Adipose tissue (tissue), 3 donors: Measurements from ENCODE around the gene POMGNT2. TPM values are rescaled to one million over a fixed set of nuclear protein-coding genes. Genes with fewer than 3 reads are reported as not detected.
"Not testable (repeated sequence)": the region's sequence is repeated elsewhere in the genome, so short reads cannot be mapped to it uniquely, and the experiment has no call there.

Experiments used
- H3K27ac ChIP-seq: one replicate; pipeline ENCODE4 v1.5.1; 2013; ENCODE audit warnings: low read depth, low read length
- WGBS, 3 donors: extraction: QIAGEN DNeasy Blood & Tissue Kit; methylation state at CpG; one replicate each; pipeline ENCODE4 v1.1.7; 2013; 5-methylcytosine and 5-hydroxymethylcytosine counted together
- polyA plus RNA-seq, 3 donors: library from polyadenylated mRNA; stranded (reverse); fragments of 200-250 nt; gene quantifications; one replicate each; pipeline ENCODE4 v1.2.3, GENCODE V29; 2013
- donor health status: healthy with polysubstance abuse.
- donor health status: Bipolar disorder and iron deficiency.
- donor health status: healthy.

POMGNT2 gene
- polyA plus RNA-seq, 3 donors: 7.8 to 11.4 (median 11.3) TPM

DNA sequence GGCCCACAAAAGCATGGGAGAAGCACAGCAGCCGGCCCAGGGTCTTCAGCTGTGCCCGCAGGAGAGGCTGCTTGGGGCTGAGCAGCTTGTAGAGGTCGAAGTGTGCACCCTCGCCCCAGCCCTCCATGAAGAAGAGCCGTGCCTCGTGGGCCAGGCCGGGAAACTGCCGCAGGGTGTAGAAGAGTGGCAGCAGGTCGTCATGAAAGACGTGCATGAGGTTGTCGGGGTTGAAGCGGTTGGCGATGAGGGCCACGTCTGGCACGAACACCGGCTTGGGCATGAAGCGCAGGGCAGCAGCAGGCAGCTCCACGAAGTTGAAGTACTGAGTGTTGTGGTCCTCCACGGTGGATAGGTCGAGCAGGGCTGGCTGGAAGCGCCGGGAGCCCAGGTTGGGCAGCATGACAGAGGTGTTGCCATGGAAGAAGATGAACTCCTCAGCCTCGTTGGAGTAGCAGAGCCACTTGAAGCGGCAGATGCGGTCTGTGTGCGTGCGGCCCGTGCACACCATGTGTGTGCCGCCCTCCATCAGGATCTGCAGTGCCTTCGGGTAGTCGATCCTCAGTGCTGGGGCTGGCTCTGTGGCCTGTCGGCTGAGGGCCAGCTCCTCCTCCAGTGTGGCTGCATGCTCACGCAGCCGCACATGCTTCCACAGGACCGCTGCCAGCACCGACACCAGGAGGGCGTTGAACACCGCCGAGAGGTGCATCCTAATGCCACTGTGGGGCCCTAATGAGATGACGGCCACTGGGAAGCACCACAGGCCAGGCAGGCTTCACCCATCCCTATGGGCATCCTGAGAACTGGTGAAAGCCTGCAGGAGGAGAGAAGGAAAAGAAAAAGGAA, 24.9 kb downstream of the POMGNT2 start:
- 97 to 98% (median 97%) methylated on average over 40 of the region's 40 CpGs for WGBS, 3 donors

DNA sequence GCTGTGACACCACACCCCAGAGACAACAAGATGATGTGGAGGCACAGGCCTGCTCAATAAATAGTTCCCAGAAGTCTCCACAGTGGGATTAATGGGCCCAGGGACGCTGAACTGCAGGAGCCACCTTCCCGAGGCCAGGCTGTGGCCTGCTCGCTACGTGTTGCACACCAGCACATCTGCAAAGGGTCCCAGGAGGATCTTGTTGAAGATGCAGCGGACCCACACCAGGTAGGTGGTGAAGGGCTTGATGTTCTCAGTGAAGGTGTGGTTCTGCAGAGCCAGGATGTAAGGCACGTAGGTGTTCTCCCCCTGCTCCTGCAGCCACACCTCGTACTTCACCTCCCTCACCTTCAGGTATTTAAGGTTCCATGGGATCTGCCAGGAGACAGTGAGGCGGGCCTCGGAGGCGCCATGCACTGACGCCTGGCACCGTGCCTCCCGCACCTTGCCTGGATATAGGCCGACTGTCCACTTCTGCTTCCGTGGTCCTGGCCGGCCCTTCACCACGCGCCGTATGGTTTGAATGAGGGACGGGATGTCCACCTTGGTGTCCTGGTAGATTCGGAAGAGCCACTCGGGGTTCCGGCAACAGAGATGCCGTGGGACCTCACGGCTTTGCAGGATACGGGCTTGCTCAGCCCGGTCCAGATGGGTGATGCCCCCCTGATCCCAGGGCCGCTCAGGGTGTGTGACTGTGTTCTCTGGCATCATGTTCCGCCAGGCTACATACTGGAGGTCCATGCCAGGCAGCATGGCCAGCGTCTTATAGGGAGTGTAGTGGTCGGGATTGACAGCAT, 26.1 kb downstream of the POMGNT2 start:
- WGBS, 3 donors: 94 to 95% (median 95%) methylated on average over 31 of the region's 31 CpGs
- H3K27ac ChIP-seq: no peak overlapping the region

More for the DNA sequence above, 24.9 kb downstream of the POMGNT2 start:
- H3K27ac ChIP-seq: no peak overlapping the region

DNA sequence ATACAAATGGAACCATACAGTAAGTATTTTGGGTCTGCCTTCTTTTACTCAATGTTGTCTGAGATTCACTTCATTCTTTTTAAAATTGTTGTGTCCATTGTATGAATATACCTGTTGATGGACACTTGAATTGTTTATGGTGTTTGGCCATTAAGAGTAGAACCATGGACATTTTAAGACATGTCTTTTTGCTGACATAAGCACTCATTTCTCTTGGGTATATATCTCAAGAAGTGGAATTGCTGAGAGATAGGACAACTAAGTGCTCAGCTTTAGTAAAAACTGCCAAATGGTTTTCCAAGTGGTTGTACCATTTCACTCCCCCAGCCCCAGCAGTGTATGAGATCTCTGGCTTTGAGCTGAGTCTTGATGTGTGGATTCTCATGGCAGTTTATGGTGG, 28.2 kb downstream of the POMGNT2 start:
- no peak overlapping the region for H3K27ac ChIP-seq

DNA sequence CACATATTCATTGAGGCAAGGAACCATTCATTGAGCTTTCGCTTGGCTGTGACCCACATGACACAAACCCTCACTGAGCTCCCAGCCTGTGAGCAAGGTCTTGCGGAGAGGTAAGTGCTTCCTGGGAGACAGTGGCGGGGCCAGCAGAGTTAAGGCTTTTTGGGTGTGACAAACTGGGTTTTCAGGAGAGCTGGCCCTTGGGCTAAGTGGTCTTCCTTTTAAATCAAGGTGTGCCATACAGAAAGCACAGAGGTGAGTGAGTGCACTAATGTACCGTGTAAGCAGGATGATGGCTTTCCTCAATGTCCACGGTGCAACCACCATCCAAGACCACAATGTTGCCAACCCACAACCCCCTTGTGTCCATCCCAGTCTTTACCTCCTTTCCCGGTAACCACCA, 28.6 kb downstream of the POMGNT2 start:
- WGBS, 3 donors: 95 to 97% (median 96%) methylated on average over 6 of the region's 6 CpGs
- H3K27ac ChIP-seq: no peak overlapping the region

DNA sequence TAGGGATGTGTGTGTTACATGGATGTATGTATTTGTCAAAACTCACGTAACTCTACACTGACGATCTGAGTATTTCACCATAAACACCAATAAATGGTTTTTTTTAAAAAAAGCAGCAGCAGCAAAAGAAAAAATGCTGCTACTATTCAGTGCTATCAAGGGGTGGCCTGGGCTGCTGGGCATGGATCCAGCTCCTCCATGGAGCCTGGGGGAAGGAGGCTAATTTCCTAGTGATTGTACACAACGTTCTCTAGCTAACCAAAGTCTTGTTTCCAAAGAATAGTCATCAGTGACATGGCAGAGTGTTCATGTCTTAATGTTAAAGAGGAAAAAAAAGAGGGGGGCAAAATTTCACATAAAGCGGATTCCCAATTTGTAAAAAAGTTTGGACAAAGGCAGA, 29.0 kb downstream of the POMGNT2 start:
- H3K27ac ChIP-seq: no peak overlapping the region
- 79 to 83% (median 81%) methylated on average over 4 of the region's 4 CpGs for WGBS, 3 donors

DNA sequence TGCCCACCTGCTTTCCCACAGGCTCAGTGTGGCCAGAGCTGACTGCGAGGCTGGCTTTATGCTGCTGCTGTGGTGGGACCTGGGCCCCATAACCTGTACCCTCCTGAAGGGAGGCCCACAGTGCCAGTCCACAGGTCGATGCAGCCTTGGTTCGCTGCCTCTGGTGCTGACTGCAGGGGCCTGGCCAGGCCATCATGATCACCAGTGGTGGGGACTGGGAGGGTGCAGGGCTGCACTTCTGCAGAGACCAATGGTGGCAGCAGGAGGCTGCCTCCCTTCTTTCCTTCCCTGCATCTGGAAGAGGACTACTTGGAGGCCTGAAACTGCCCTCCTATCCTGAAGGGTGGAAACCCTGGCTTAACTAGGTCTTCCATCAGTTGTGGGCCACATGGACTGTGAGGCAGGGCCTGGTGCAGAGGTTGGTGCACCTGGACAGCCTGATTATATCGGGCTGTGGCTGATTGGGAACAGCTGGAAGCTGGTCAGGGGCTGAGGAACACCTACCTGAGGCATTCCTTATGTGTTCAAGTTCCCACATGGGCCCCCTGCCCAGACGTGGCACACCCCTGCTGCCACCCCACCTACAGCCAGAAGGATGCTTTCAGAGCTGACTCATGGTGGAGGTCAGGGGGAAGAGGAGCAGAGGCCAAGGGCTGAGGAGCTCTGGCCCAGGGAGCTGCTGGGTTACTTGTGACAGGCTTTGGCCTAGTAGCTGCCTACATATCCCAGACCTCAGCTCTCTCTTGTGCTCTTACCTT, 29.8 kb downstream of the POMGNT2 start:
- 70 to 86% (median 71%) methylated on average over 5 of the region's 5 CpGs for WGBS, 3 donors
- no peak overlapping the region for H3K27ac ChIP-seq

DNA sequence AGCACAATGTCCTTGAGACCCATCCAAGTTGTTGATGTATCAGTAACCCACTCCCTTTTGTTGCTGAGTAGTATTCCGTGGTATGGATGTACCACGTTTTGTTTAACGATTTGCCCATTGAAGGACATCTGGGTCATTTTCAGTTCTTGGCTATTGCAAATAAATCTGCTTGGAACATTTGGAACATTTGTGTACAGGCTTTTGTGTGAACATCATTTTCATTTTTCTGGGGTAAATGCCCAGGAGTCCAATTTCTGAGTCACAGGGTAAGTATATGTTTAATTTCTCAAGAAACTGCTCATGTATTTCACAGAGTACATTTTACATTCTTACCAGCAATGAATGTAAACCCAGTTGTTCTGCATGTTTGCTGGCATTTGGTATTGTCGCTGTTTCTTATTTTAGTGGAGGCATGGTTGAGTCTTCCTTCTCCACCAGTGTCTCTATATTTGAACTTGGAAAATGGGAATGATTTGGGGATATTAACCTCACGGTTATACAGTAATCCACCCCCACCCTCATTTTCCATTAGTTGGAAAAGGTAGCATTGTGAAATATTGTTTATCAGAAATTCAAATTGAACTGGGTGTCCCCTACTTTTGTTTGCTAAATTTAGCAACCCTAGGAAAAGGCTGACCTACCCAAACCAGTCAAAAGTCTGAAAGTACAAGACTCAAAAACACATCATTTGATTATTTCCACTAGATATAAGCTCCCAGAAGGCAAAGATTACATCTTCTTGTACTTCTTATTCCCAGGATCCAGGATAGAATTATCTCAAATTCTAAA, 30.8 kb downstream of the POMGNT2 start:
- no peak overlapping the region for H3K27ac ChIP-seq
- 87 to 92% (median 88%) methylated on average over 5 of the region's 5 CpGs for WGBS, 3 donors

DNA sequence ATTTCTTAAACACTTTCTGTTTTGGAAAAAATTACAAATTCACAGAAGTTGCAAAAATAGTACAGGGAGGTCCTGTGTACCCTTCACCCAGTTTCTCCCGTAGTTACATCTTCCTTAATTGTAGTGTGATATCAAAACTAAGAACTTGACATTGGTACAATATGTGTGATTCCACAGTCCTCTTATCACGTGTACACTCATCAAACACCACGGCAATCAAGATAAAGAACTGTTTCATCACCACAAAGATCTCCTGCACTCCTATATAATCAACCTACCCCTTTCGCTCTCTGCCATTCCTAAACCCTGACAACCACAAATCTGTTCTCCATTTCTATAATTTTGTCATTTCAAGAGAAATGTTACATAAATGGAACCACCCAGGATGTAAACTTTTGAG, 31.4 kb downstream of the POMGNT2 start:
- no peak overlapping the region for H3K27ac ChIP-seq
- WGBS, 3 donors: 65 to 74% (median 68%) methylated on average over 4 of the region's 4 CpGs

DNA sequence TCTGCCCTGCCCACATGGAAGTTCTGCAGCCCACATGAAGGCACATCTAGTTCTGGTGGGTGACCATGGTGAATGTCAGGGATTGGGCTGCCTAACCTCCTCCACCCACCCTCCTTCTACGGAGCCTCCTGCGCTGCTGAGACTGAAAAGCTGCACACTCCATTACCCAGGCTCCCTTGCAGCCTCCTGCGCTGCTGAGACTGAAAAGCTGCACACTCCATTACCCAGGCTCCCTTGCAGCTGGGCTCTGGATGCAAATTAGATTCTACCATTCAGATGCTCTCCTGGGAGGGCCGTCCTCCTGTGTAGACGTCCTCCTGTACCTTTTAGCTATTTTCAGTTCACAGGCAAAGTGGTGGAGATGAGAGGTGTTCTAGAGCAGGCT, 32.1 kb downstream of the POMGNT2 start:
- 80 to 85% (median 83%) methylated on average over 5 of the region's 5 CpGs for WGBS, 3 donors
- no peak overlapping the region for H3K27ac ChIP-seq

DNA sequence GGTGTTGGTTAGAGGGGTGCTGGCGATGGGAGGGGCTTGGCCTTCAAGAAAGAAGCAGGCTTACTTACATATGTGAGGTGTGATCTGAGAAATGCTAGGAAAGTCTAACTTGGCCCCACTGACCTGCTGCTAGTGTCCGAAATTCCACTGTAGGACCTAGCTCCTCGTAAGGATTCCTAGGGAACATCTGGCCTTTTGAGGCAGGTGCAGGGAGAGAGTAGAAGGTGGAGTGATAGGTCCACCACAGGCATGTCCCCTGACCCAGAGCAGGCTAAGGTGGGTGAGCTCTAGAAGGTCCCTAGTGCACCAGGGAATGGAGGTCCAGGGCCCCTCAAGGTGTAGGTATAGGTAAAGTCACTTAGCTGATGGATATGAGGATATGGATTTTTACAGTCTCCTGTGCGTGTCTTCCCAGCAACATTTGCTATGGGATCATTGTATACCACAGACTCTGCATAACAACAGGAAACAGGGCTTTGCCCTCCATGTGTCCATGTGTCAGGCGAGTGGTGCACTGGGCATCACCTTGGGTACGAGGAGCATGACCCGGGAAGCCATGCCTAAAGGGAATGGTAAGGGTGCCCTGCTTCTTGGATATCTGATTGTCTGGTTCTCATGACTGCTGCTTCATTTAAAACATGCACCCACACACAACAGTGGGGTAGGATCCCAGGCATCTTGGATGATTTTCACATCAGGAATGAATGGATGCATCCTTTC, 32.6 kb downstream of the POMGNT2 start:
- H3K27ac ChIP-seq: no peak overlapping the region
- 86 to 92% (median 90%) methylated on average over 7 of the region's 7 CpGs for WGBS, 3 donors

DNA sequence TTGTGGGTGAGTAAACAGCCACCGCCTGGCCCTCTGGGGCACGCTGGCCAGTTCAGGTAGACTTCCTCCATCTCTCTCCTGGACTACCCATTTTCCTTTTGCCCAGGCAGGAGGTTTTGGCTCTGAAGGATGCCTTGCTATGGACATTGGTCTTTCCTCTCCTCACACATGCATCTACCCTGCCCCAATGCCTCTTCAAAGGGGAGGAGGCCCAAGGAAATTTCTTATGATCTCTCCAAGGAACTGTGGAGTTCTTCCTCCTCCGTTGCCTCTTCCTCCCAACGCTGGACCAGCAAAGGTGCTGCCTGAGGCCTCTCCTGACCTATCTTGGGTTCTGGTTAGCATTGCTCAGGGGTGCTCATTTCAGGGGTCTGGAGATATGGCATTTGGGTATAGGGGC, 33.5 kb downstream of the POMGNT2 start:
- no peak overlapping the region for H3K27ac ChIP-seq
- 87 to 90% (median 89%) methylated on average over 4 of the region's 4 CpGs for WGBS, 3 donors

DNA sequence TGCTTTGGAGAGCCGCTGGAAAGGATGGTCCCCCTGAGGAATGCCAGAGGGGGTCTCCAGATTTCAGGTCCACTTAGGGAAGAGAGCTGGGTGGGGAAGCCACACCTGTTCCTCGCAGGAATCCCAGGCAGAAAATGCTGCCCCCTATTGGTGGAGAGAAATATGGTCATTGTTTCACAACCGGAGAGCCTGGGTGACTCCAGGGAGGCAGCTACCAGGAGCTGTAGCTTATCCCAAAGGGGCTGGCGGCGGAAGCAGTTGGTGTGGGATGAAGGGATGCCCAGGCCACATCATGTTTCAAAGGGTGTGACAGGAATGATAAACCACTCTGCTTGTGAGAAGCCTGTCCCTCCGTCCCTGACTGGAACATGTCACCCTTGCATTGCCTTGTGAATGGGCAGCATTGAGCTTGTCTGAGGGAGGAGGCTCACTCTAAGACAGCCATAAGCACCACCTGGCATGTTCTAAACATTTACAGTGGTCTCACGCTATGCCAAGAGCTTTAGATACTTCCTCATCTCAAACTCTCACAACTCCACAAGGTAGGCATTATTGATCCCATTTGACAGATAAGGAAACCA, 34.5 kb downstream of the POMGNT2 start:
- no peak overlapping the region for H3K27ac ChIP-seq
- 60 to 68% (median 65%) methylated on average over 7 of the region's 7 CpGs for WGBS, 3 donors

DNA sequence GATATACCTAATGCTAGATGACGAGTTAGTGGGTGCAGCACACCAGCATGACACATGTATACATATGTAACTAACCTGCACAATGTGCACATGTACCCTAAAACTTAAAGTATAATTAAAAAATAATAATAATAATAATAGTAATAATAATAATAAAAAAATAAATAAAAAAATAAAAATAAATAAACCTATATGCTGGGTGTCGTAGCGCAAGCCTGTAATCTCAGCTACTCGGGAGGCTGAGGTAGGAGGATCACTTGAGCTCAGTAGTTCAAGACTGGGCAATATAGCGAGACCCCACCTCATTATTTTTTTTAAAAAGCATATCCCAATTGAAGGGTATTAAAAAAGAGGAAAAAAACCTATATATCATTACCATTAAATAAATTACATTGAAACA, 35.2 kb downstream of the POMGNT2 start:
- H3K27ac ChIP-seq: not testable (repeated sequence)
- 96 to 99% (median 98%) methylated on average over 4 of the region's 5 CpGs for WGBS, 3 donors

DNA sequence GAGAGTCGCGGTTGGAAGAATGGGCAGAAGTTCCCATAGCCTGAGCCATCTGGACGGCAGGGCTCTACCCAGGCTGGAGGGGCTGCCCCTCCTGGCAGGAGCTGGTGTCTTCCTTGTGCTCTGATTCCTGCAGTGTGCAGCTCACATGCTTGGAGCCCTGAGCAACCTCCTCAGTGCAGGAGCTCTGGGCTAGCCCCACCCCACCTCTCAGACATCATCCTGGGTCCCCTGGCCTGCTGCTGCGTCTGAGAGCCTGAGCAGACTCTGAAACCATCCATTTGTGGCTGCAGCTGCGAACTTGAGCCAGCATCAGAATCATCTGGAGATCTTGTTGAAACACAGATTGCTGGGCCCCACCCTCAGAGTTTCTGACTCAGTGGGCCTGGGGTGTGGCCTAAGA, 42.8 kb downstream of the POMGNT2 start:
- no peak overlapping the region for H3K27ac ChIP-seq
- WGBS, 3 donors: 75 to 77% (median 75%) methylated on average over 5 of the region's 5 CpGs

DNA sequence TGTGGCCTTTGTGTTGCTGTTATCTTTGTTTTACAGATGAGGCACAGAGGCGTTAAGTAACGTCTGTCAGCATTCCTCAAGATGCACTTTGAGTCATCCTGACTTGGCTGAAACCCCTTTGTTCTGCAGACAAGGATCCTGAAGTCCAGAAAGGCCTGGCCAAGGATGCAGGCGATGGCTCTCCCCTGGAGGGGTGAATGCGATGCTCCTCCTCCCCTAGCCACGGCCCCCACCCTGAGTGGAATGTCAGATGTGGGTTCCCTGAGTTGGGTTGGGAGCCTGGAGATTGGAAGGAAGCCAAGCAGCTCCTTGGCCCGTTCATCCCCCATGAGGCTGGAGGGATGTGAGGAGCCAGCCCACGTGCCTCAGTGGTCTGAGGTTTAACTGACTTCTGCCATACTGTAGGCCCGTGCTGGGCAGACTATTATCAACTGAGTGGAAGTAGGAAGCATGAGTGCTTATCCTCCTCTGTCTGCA, 43.3 kb downstream of the POMGNT2 start:
- 64 to 86% (median 74%) methylated on average over 8 of the region's 8 CpGs for WGBS, 3 donors
- H3K27ac ChIP-seq: no peak overlapping the region

DNA sequence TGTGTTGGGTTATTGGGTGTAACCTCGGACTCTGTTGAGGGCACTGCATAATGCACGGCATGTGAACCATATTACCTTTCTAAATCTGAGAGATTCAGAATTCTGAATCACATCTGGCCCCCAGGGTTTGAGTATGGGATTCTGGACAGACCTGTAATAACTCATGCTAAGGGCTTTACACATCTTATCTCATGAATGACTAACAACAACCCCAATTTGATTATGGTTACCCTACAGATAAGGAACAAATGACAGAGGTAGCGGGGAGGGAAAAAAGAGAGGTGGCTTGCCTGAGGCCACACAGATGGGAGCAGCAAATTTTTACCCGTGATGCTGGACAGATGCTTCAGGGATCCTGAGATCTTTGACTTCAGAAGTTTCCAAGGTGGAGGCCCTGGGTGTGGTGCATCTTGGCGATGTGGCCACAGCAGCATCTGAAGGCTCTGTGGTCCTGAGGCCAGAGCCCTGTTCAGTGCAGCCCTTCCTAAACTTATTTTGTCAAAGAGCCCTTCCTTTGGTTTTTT, 43.8 kb downstream of the POMGNT2 start:
- 89 to 91% (median 90%) methylated on average over 5 of the region's 5 CpGs for WGBS, 3 donors
- no peak overlapping the region for H3K27ac ChIP-seq
